OCI-LY3 (cell line): ENCODE data around the gene UIMC1.
"Not testable (repeated sequence)": the region's sequence is repeated elsewhere in the genome, so short reads cannot be mapped to it uniquely, and the experiment has no call there.

Source experiments
- H2AFZ ChIP-seq: fragments of 200-600, 300-600 bp; shearing (Covaris generic); 2 replicates; pipeline ENCODE4 v1.6.0; 2014; ENCODE audit warnings: antibody characterized with exemption, low read depth, low read length
- H3K27ac ChIP-seq: fragments of 200-600, 300-600 bp; sonication (generic); 2 replicates; pipeline ENCODE4 v1.5.1; 2014; ENCODE audit warnings: mild to moderate bottlenecking, low read length, moderate library complexity, mixed read lengths
- H3K27me3 ChIP-seq: fragments of 200-600, 300-600 bp; sonication (generic); 2 replicates; pipeline ENCODE4 v1.6.1; 2014; ENCODE audit warnings: low read depth, low read length, mixed read lengths
- H3K36me3 ChIP-seq: fragments of 200-600, 300-600 bp; sonication (generic); replicated peaks from 2 replicates; pipeline ENCODE3; 2014; ENCODE audit warnings: low read depth, low read length, mixed read lengths
- H3K4me1 ChIP-seq: fragments of 300-600, 200-600 bp; sonication (generic); 2 replicates; pipeline ENCODE4 v1.6.1; 2014; ENCODE audit warnings: low read length, mixed read lengths
- H3K4me2 ChIP-seq: fragments of 200-600, 300-600 bp; sonication (generic); 2 replicates; pipeline ENCODE4 v1.6.1; 2014; ENCODE audit warnings: low read length, mixed read lengths
- H3K4me3 ChIP-seq: fragments of 300-600, 200-600 bp; sonication (generic); 2 replicates; pipeline ENCODE4 v1.5.1; 2014; ENCODE audit warnings: antibody characterized with exemption, mild to moderate bottlenecking, low read length, moderate library complexity
- H3K79me2 ChIP-seq: fragments of 300-600, 200-600 bp; shearing (Covaris generic); 2 replicates; pipeline ENCODE4 v1.6.1; 2014; ENCODE audit warnings: mild to moderate bottlenecking, low read length, mixed read lengths
- H3K9ac ChIP-seq: fragments of 300-600, 200-600 bp; shearing (Covaris generic); 2 replicates; pipeline ENCODE4 v1.6.0; 2014; ENCODE audit warnings: mild to moderate bottlenecking, low read length, moderate library complexity
- H3K9me3 ChIP-seq: fragments of 200-600, 300-600 bp; shearing (Covaris generic); 2 replicates; pipeline ENCODE4 v1.6.1; 2014; ENCODE audit warnings: low read length, mixed read lengths; ENCODE audit not compliant: insufficient read depth
- H4K20me1 ChIP-seq: fragments of 200-600, 300-600 bp; sonication (generic); 2 replicates; pipeline ENCODE4 v1.6.1; 2016; ENCODE audit warnings: low read length, mixed read lengths; ENCODE audit not compliant: insufficient read depth
- CTCF ChIP-seq: fragments of 200-600, 300-600 bp; sonication (generic); IDR thresholded peaks from 2 replicates; pipeline ENCODE4 v1.5.1; 2014; ENCODE audit warnings: antibody characterized with exemption, low read length, low read depth
- EZH2phosphoT487 ChIP-seq: fragments of 200-600 bp; shearing (Covaris generic); IDR thresholded peaks from 2 replicates; pipeline ENCODE4 v1.6.1; 2018; ENCODE audit warnings: antibody characterized with exemption, mixed run types, low read depth

Gene UIMC1

DNA sequence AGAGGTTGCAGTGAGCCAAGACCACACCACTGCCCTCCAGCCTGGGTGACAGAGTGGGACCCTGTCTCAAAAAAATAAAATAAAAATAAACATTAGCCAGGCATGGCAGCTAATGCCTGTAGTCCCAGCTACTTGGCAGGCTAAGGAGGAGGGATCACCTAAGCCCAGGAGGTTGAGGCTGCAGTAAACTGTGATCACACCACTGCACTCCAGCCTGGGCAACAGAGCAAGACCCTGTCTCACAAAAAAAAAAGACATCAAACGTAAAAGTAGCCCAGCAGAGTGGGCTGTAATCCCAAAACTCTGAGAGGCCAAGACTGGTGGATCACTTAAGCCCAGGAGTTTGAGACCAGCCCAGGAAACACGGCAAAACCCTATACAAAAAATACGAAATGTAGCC lies 19.0 kb downstream of the UIMC1 start:
- Histone ChIP-seq H3K27ac (no peak overlapping the region), H4K20me1 (peaks cover 32% of the 10 kb centered on the region), H3K27me3 (no peaks in the 10 kb centered on the region), H3K79me2 (peaks cover 97% of the 10 kb centered on the region), H3K36me3 (peaks cover 11% of the 10 kb centered on the region), H3K9me3 (no peaks in the 10 kb centered on the region), H2AFZ (no peak overlapping the region), H3K4me1 (no peaks in the 10 kb centered on the region), H3K4me3 (no peak overlapping the region), H3K9ac (no peak overlapping the region), H3K4me2 (no peak overlapping the region)
- TF ChIP-seq CTCF: no peak

DNA sequence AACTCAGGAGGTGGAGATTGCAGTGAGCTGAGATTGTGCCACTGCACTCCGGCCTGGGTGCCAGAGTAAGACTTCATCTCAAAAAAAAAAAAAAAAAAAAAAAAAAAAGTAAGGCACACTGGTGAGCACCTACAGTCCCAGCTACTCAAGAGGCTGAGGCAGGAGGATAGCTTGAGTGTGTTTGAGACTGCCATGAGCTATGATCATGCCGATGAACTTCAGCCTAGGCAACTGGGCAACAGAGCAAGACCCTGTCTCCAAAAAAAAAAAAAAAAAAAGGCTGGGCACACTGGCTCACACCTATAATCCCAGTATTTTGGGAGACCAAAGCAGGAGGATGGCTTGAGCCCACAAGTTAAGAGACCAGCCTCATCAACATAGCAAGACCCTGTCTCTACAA lies 20.3 kb downstream of the UIMC1 start:
- H3K36me3 ChIP-seq: peaks cover 18% of the 10 kb centered on the region
- H2AFZ ChIP-seq: no peak overlapping the region
- H3K27ac ChIP-seq: no peak overlapping the region
- H3K27me3 ChIP-seq: no peaks in the 10 kb centered on the region
- H4K20me1 ChIP-seq: peaks cover 23% of the 10 kb centered on the region
- no peak overlapping the region for H3K9ac ChIP-seq
- H3K4me1 ChIP-seq: no peaks in the 10 kb centered on the region
- H3K9me3 ChIP-seq: no peaks in the 10 kb centered on the region
- TF ChIP-seq EZH2phosphoT487: no peak
- TF ChIP-seq CTCF: no peak
- no peak overlapping the region for H3K4me3 ChIP-seq
- peaks cover 96% of the 10 kb centered on the region for H3K79me2 ChIP-seq
- H3K4me2 ChIP-seq: no peak overlapping the region

DNA sequence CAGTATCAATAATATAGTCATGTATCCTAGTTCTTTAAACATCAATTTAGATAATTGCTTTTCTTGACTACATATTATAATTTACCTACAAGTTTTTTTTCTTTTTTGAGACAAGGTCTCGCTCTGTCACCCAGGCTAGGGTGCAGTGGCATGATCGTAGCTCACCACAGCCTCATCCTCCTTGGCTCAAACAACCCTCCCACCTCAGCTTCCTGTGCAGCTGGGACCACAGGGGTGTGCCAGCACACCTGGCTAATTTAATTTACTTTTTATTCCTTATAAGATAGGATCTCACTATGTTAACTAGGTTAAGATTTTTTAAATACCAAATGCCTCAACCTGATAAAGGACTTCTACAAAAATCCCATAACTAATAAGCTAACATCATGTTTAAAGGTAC lies 21.1 kb downstream of the UIMC1 start:
- Histone ChIP-seq H3K4me3 (no peak overlapping the region), H3K36me3 (peaks cover 18% of the 10 kb centered on the region), H3K79me2 (peaks cover 95% of the 10 kb centered on the region), H3K27me3 (no peaks in the 10 kb centered on the region), H3K9me3 (no peaks in the 10 kb centered on the region), H3K27ac (no peak overlapping the region), H4K20me1 (peaks cover 20% of the 10 kb centered on the region), H3K4me2 (no peak overlapping the region), H2AFZ (no peak overlapping the region), H3K9ac (no peak overlapping the region), H3K4me1 (peaks cover 3% of the 10 kb centered on the region; the same call in 1 of the 2 replicates)
- TF ChIP-seq CTCF (no peak), EZH2phosphoT487 (no peak)

GRCh38 chr5:176984176-176984575 lies 22.4 kb downstream of the UIMC1 start:
- not testable (repeated sequence) for H3K27me3 ChIP-seq, H2AFZ ChIP-seq, H3K9ac ChIP-seq, H3K9me3 ChIP-seq, H3K4me2 ChIP-seq, H3K27ac ChIP-seq, H3K4me3 ChIP-seq
- Histone ChIP-seq H4K20me1 (peaks cover 18% of the 10 kb centered on the region), H3K36me3 (peaks cover 27% of the 10 kb centered on the region), H3K4me1 (peaks cover 12% of the 10 kb centered on the region), H3K79me2 (peaks cover 94% of the 10 kb centered on the region)

GRCh38 chr5:176983593-176983992 lies 23.0 kb downstream of the UIMC1 start:
- H3K9me3 ChIP-seq, H3K9ac ChIP-seq, H3K27ac ChIP-seq, H3K4me3 ChIP-seq, H3K4me2 ChIP-seq, H2AFZ ChIP-seq, H3K27me3 ChIP-seq: not testable (repeated sequence)
- peaks cover 12% of the 10 kb centered on the region for H3K4me1 ChIP-seq
- peaks cover 94% of the 10 kb centered on the region for H3K79me2 ChIP-seq
- peaks cover 33% of the 10 kb centered on the region for H3K36me3 ChIP-seq
- peaks cover 14% of the 10 kb centered on the region for H4K20me1 ChIP-seq

GRCh38 chr5:176983112-176983511 lies 23.5 kb downstream of the UIMC1 start:
- Histone ChIP-seq H3K36me3 (peaks cover 33% of the 10 kb centered on the region), H3K79me2 (peaks cover 89% of the 10 kb centered on the region), H3K4me1 (peaks cover 12% of the 10 kb centered on the region), H4K20me1 (peaks cover 10% of the 10 kb centered on the region)
- H2AFZ ChIP-seq, H3K27ac ChIP-seq, H3K9me3 ChIP-seq, H3K9ac ChIP-seq, H3K4me2 ChIP-seq, H3K27me3 ChIP-seq, H3K4me3 ChIP-seq: not testable (repeated sequence)
